PC-3 (cell line): Measurements from ENCODE around the gene STARD7. TPM values are rescaled to one million over a fixed set of nuclear protein-coding genes. Genes with fewer than 3 reads are reported as not detected.
A peak's percentile ranks its signal among the peaks of the same experiment; 100 is the strongest.

ENCODE experiments used
- ATAC-seq: fragments of 200-7000 bp; cut with Tn5 transposase; 2 replicates; pipeline ENCODE4 v1.9.1; 2020; ENCODE audit warnings: mild to moderate bottlenecking, moderate library complexity
- BruUV-seq: library from RNA; stranded (reverse); fragments of 400-500 nt; replicated peaks from 2 replicates; lab custom pipeline; 2021; lab: Mats Ljungman, UMichigan
- CTCF ChIA-PET: fragments of 300-600 bp; sonication (Branson Sonifier 250); formaldehyde crosslinking; loops from one replicate; lab custom pipeline; 2022; ENCODE audit warnings: antibody characterized with exemption; lab: Charles Lee
- POLR2A ChIA-PET: fragments of 300-600 bp; sonication (Branson Sonifier 250); formaldehyde crosslinking; loops from one replicate; lab custom pipeline; 2022; ENCODE audit warnings: antibody characterized with exemption; ENCODE audit not compliant: unreplicated experiment; lab: Charles Lee
- DNase-seq: peaks from one replicate; pipeline ENCODE4 v3.0.0-alpha.2; 2015
- H2AFZ ChIP-seq: fragments of 300-600 bp; sonication (generic); 2 replicates; pipeline ENCODE4 v1.6.0; 2016; ENCODE audit warnings: antibody characterized with exemption, low read length
- H3F3A ChIP-seq: fragments of 300-600 bp; sonication (generic); one replicate; pipeline ENCODE4 v1.6.0; 2017; ENCODE audit warnings: antibody characterized with exemption, low read length, control low read depth, mild to moderate bottlenecking; ENCODE audit not compliant: unreplicated experiment
- H3K27ac ChIP-seq: fragments of 300-600 bp; sonication (generic); 2 replicates; pipeline ENCODE4 v1.5.1; 2016; ENCODE audit warnings: mild to moderate bottlenecking, low read length
- H3K27me3 ChIP-seq: fragments of 300-600 bp; sonication (generic); 2 replicates; pipeline ENCODE4 v1.6.1; 2016; ENCODE audit warnings: low read length, mixed read lengths
- H3K36me3 ChIP-seq: fragments of 300-600 bp; sonication (generic); 2 replicates; pipeline ENCODE4 v1.6.1; 2016; ENCODE audit warnings: low read depth, mixed run types, low read length, mixed read lengths
- H3K4me1 ChIP-seq: fragments of 300-600 bp; sonication (generic); 2 replicates; pipeline ENCODE4 v1.5.1; 2016; ENCODE audit warnings: low read length; ENCODE audit not compliant: insufficient read depth
- H3K4me2 ChIP-seq: fragments of 300-600 bp; sonication (generic); 2 replicates; pipeline ENCODE4 v1.6.0; 2016; ENCODE audit warnings: low read length
- H3K4me3 ChIP-seq: fragments of 300-600 bp; sonication (generic); 2 replicates; pipeline ENCODE4 v1.5.1; 2016; ENCODE audit warnings: mild to moderate bottlenecking, low read length, mixed read lengths
- H3K79me2 ChIP-seq: fragments of 300-600 bp; sonication (generic); 2 replicates; pipeline ENCODE4 v1.6.1; 2017; ENCODE audit warnings: low read length, mixed read lengths
- H3K9ac ChIP-seq: fragments of 300-600 bp; sonication (generic); 2 replicates; pipeline ENCODE4 v1.6.0; 2016; ENCODE audit warnings: mild to moderate bottlenecking, low read length
- H3K9me2 ChIP-seq: fragments of 300-600 bp; sonication (generic); replicated peaks from 2 replicates; pipeline ENCODE4 v1.6.1; 2016; ENCODE audit warnings: mixed run types, low read length, mixed read lengths
- H3K9me3 ChIP-seq: fragments of 300-600 bp; sonication (generic); 2 replicates; pipeline ENCODE4 v1.6.1; 2016; ENCODE audit warnings: low read length, mixed read lengths
- H4K20me1 ChIP-seq: fragments of 300-600 bp; sonication (generic); 2 replicates; pipeline ENCODE4 v1.6.1; 2016; ENCODE audit warnings: low read length, mixed read lengths
- CTCF ChIP-seq: fragments of 300-600 bp; sonication (generic); conservative IDR thresholded peaks from 2 replicates; pipeline ENCODE4 v1.5.1; 2017; ENCODE audit warnings: antibody characterized with exemption, low read depth, mild to moderate bottlenecking, low read length
- EZH2 ChIP-seq: fragments of 300-600 bp; sonication (generic); IDR thresholded peaks from one replicate; pipeline ENCODE4 v1.6.1; 2017; ENCODE audit warnings: antibody characterized with exemption, mild to moderate bottlenecking, low read length; ENCODE audit not compliant: unreplicated experiment
- EZH2phosphoT487 ChIP-seq: fragments of 300-600 bp; sonication (generic); IDR thresholded peaks from 2 replicates; pipeline ENCODE4 v1.6.1; 2018; ENCODE audit warnings: mild to moderate bottlenecking, antibody characterized with exemption, low read length, borderline replicate concordance
- intact Hi-C: fragments of 100-400 bp; cut with micrococcal nuclease; formaldehyde crosslinking; loops from 2 replicates; pipeline ENCODE4 v1.9.0; 2023
- total RNA-seq: library from RNA; depleted of rRNA; stranded (reverse); fragments of >200 nt; gene quantifications from 2 replicates; pipeline ENCODE4 v1.2.3, GENCODE V29; 2014

STARD7 gene
- total RNA-seq, 1 experiment from 2014 or later, result 169 TPM

- ATAC-seq, result no peak
- intact Hi-C loops, result no loop called here
- peak overlapping the region; percentile 90 for H3K4me2 ChIP-seq
Observed at GRCh38 chr2:96204836-96205624, 3.6 kb downstream of the STARD7 start.

GRCh38 chr2:96203130-96204028 is 5.2 kb downstream of the STARD7 start:
- ChIA-PET CTCF (interaction anchor here (0.6 kb wide), 1 partner anchor 132 kb away, joined by 3 read pairs; no protein-coding TSS in a partner anchor), POLR2A (no interaction called here)
- Histone ChIP-seq H3K9me3 (no peaks in the 10 kb centered on the region), H3K79me2 (peaks cover 100% of the 10 kb centered on the region), H3K36me3 (peaks cover 9% of the 10 kb centered on the region; the same call in 1 of the 2 replicates), H3K9ac (no peak overlapping the region), H3K4me2 (no peak overlapping the region), H4K20me1 (peaks cover 86% of the 10 kb centered on the region), H3K4me3 (no peak overlapping the region), H3K4me1 (peaks cover 13% of the 10 kb centered on the region), H2AFZ (no peak overlapping the region), H3K27me3 (no peaks in the 10 kb centered on the region), H3K27ac (no peak overlapping the region), H3K9me2 (no peaks in the 10 kb centered on the region), H3F3A (no peaks in the 10 kb centered on the region)
- DNase-seq (no peak), ATAC-seq (no peak)
- BruUV-seq, result no TSS peak
- intact Hi-C loops, result no loop called here
- TF ChIP-seq EZH2phosphoT487 (no peak), EZH2 (no peak)

More at GRCh38 chr2:96204836-96205624, 3.6 kb downstream of the STARD7 start:
- Histone ChIP-seq H4K20me1 (peaks cover 70% of the 10 kb centered on the region), H3K27me3 (no peaks in the 10 kb centered on the region), H3K9me2 (no peaks in the 10 kb centered on the region), H3K4me3 (peak overlapping the region; percentile 75), H3F3A (no peaks in the 10 kb centered on the region), H3K9ac (0 out of 2 replicates have a peak overlapping the region, but pooled peaks have one; percentile 7), H3K36me3 (peaks cover 6% of the 10 kb centered on the region; the same call in 1 of the 2 replicates), H3K79me2 (peaks cover 97% of the 10 kb centered on the region), H3K4me1 (peaks cover 23% of the 10 kb centered on the region), H3K27ac (0 out of 2 replicates have a peak overlapping the region, but pooled peaks have one; percentile 19), H2AFZ (no peak overlapping the region), H3K9me3 (no peaks in the 10 kb centered on the region)
- TF ChIP-seq EZH2phosphoT487 (no peak), CTCF (no peak), EZH2 (no peak)
- no TSS peak for BruUV-seq
- CTCF ChIA-PET, result interaction anchor here (1.5 kb wide), 1 partner anchor 31 kb away, joined by 7 read pairs; no protein-coding TSS in a partner anchor
- DNase-seq, result no peak
- POLR2A ChIA-PET, result no interaction called here

GRCh38 chr2:96202152-96202854 is 6.3 kb downstream of the STARD7 start:
- Histone ChIP-seq H3K4me2 (no peak overlapping the region), H3F3A (no peaks in the 10 kb centered on the region), H3K9me3 (no peaks in the 10 kb centered on the region), H3K9ac (no peak overlapping the region), H3K4me1 (peaks cover 13% of the 10 kb centered on the region), H4K20me1 (peaks cover 89% of the 10 kb centered on the region), H3K27me3 (no peaks in the 10 kb centered on the region), H3K36me3 (peaks cover 9% of the 10 kb centered on the region; the same call in 1 of the 2 replicates), H3K4me3 (no peak overlapping the region), H3K9me2 (no peaks in the 10 kb centered on the region), H2AFZ (no peak overlapping the region), H3K79me2 (peaks cover 100% of the 10 kb centered on the region), H3K27ac (no peak overlapping the region)
- DNase-seq (no peak), ATAC-seq (no peak)
- no TSS peak for BruUV-seq
- ChIA-PET CTCF (interaction anchor here (0.6 kb wide), 1 partner anchor 133 kb away, joined by 3 read pairs; no protein-coding TSS in a partner anchor), POLR2A (no interaction called here)
- intact Hi-C loops, result no loop called here
- TF ChIP-seq CTCF, result no peak
- TF ChIP-seq EZH2, result no peak
- TF ChIP-seq EZH2phosphoT487, result no peak
